Hepatocyte (in vitro differentiated cells): ENCODE results near the gene USP32. TPM values are rescaled to one million over a fixed set of nuclear protein-coding genes. Genes with fewer than 3 reads are reported as not detected.
"Not testable (repeated sequence)": the region's sequence is repeated elsewhere in the genome, so short reads cannot be mapped to it uniquely, and the experiment has no call there.

Experiments
- DNase-seq: peaks from one replicate; pipeline ENCODE4 v3.0.0-alpha.2; 2016; ENCODE audit warnings: low spot score
- H2AFZ ChIP-seq: fragments of 200-600 bp; sonication (generic); 2 replicates; pipeline ENCODE4 v1.6.0; 2016; ENCODE audit warnings: antibody characterized with exemption, mild to moderate bottlenecking
- H3K27ac ChIP-seq: fragments of 200-600 bp; sonication (generic); 2 replicates; pipeline ENCODE4 v1.5.1; 2016; ENCODE audit warnings: mild to moderate bottlenecking
- H3K27me3 ChIP-seq: fragments of 200-600 bp; sonication (generic); 2 replicates; pipeline ENCODE4 v1.6.1; 2016
- H3K36me3 ChIP-seq: fragments of 200-600 bp; sonication (generic); replicated peaks from 2 replicates; pipeline ENCODE4 v1.5.1; 2016; ENCODE audit warnings: low read depth; ENCODE audit not compliant: insufficient read depth
- H3K4me1 ChIP-seq: fragments of 200-600 bp; sonication (generic); 2 replicates; pipeline ENCODE4 v1.5.1; 2016; ENCODE audit warnings: mild to moderate bottlenecking, moderate library complexity; ENCODE audit not compliant: insufficient read depth
- H3K4me2 ChIP-seq: fragments of 200-600 bp; sonication (generic); 2 replicates; pipeline ENCODE4 v1.6.0; 2016
- H3K4me3 ChIP-seq: fragments of 200-600 bp; sonication (generic); 2 replicates; pipeline ENCODE4 v1.5.1; 2016; ENCODE audit warnings: mild to moderate bottlenecking
- H3K79me2 ChIP-seq: fragments of 200-600 bp; sonication (generic); 2 replicates; pipeline ENCODE4 v1.6.0; 2017; ENCODE audit warnings: mild to moderate bottlenecking
- H3K9me2 ChIP-seq: fragments of 200-600 bp; sonication (generic); replicated peaks from 2 replicates; pipeline ENCODE4 v1.6.0; 2017; ENCODE audit warnings: mild to moderate bottlenecking; ENCODE audit not compliant: insufficient read depth
- H3K9me3 ChIP-seq: fragments of 200-600 bp; sonication (generic); 2 replicates; pipeline ENCODE4 v1.5.1; 2016; ENCODE audit warnings: low read depth, mild to moderate bottlenecking
- H4K20me1 ChIP-seq: fragments of 200-600 bp; sonication (generic); 2 replicates; pipeline ENCODE4 v1.6.0; 2016; ENCODE audit warnings: mild to moderate bottlenecking; ENCODE audit not compliant: insufficient read depth, poor library complexity, severe bottlenecking
- EZH2 ChIP-seq: fragments of 200-600 bp; sonication (generic); IDR thresholded peaks from 2 replicates; pipeline ENCODE4 v1.6.1; 2016; ENCODE audit warnings: antibody characterized with exemption, mild to moderate bottlenecking, borderline replicate concordance
- EZH2phosphoT487 ChIP-seq: fragments of 200-600 bp; sonication (generic); IDR thresholded peaks from one replicate; pipeline ENCODE4 v1.6.1; 2018; ENCODE audit warnings: antibody characterized with exemption, mild to moderate bottlenecking, low read depth, moderate library complexity; ENCODE audit not compliant: unreplicated experiment, severe bottlenecking
- whole genome bisulfite sequencing: methylation state at CpG from one replicate; pipeline ENCODE4 v1.1.6; 2016; ENCODE audit warnings: low lambda C conversion rate; ENCODE audit errors: missing lambda C conversion rate; 5-methylcytosine and 5-hydroxymethylcytosine counted together
- polyA plus RNA-seq: library from polyadenylated mRNA; unstranded; fragments of >200 nt; fragmentation: Nextera tagmentation; extraction: Ambion mirVana; gene quantifications from 2 replicates; pipeline ENCODE4 v1.2.1, GENCODE V29; 2016
- total RNA-seq: library from RNA; depleted of rRNA; stranded (reverse); fragments of >200 nt; gene quantifications from 2 replicates; pipeline ENCODE4 v1.2.3, GENCODE V29; 2014
- TF ChIP-seq, protein P1 (sequence below): fragments of 200-600 bp; sonication (generic); IDR thresholded peaks from 2 replicates; pipeline ENCODE4 v1.5.1; 2016; ENCODE audit warnings: antibody characterized with exemption, mild to moderate bottlenecking; ENCODE audit not compliant: poor library complexity

The USP32 gene
- total and polyA plus RNA-seq, 2 experiments from 2014 or later = 15.3 to 37.0 TPM

DNA sequence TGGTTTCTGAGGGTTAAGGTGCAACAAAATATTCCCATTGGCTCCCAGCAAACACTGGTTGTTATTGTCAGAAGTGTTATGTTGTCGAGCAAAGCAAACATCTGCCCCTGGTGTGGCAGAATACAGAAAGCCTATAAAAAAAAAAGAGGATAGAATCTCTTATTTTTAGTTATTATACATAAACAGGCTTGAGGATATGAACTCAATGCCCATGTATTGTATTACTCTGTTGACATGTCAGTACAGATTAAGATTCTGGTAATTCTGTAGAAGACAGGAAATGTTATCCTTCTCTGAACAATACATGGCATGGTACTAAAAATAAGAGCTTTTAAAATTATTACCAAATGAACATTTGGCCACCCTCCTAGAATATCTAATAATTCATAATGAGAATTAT, 168.5 kb downstream of the USP32 start:
- 81% methylated on average over 1 of the region's 1 CpG for WGBS
- Histone ChIP-seq H3K9me3 (no peaks in the 10 kb centered on the region), H3K36me3 (no peaks in the 10 kb centered on the region), H3K4me3 (no peak overlapping the region), H4K20me1 (no peaks in the 10 kb centered on the region), H2AFZ (no peak overlapping the region), H3K4me2 (no peak overlapping the region), H3K27me3 (no peaks in the 10 kb centered on the region), H3K79me2 (no peaks in the 10 kb centered on the region), H3K9me2 (no peaks in the 10 kb centered on the region), H3K27ac (peak overlapping the region; percentile 51), H3K4me1 (no peaks in the 10 kb centered on the region)
- DNase-seq = no peak
- TF ChIP-seq, protein P1, sequence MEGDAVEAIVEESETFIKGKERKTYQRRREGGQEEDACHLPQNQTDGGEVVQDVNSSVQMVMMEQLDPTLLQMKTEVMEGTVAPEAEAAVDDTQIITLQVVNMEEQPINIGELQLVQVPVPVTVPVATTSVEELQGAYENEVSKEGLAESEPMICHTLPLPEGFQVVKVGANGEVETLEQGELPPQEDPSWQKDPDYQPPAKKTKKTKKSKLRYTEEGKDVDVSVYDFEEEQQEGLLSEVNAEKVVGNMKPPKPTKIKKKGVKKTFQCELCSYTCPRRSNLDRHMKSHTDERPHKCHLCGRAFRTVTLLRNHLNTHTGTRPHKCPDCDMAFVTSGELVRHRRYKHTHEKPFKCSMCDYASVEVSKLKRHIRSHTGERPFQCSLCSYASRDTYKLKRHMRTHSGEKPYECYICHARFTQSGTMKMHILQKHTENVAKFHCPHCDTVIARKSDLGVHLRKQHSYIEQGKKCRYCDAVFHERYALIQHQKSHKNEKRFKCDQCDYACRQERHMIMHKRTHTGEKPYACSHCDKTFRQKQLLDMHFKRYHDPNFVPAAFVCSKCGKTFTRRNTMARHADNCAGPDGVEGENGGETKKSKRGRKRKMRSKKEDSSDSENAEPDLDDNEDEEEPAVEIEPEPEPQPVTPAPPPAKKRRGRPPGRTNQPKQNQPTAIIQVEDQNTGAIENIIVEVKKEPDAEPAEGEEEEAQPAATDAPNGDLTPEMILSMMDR = no peak
- TF ChIP-seq EZH2 = no peak
- no peak for TF ChIP-seq EZH2phosphoT487

GRCh38 chr17:60218774-60219173, 173.2 kb downstream of the USP32 start:
- not testable (repeated sequence) for H3K4me1 ChIP-seq, H3K4me3 ChIP-seq, H3K9me2 ChIP-seq, H2AFZ ChIP-seq, H3K4me2 ChIP-seq, H3K36me3 ChIP-seq, DNase-seq, H3K27me3 ChIP-seq, H3K9me3 ChIP-seq, H3K79me2 ChIP-seq, H3K27ac ChIP-seq, H4K20me1 ChIP-seq
- 96% methylated on average over 2 of the region's 2 CpGs for WGBS

DNA sequence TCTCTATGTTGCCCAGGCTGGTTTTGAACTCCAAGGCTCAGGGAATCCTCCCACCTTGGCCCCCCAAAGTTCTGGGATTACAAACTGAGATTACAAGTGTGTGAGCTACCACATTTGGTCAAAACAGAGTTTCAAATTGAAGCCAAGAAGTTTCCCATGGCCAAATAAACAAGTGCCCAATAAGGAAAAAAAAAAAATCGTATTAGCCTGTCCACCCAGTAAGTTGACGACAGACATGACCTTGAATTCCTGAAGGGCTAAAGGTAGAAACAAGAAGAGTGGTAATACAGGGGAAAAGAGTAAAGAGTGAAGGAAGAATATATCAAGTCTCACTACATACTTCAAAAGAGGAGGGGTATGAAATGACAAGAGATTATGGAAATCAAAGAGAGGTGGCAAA, 176.0 kb downstream of the USP32 start:
- H3K4me2 ChIP-seq, H3K36me3 ChIP-seq, H2AFZ ChIP-seq, H4K20me1 ChIP-seq, H3K27me3 ChIP-seq, H3K4me3 ChIP-seq, H3K4me1 ChIP-seq, H3K79me2 ChIP-seq, H3K9me3 ChIP-seq, H3K9me2 ChIP-seq, DNase-seq, H3K27ac ChIP-seq: not testable (repeated sequence)
- WGBS = 67% methylated on average over 1 of the region's 2 CpGs

DNA sequence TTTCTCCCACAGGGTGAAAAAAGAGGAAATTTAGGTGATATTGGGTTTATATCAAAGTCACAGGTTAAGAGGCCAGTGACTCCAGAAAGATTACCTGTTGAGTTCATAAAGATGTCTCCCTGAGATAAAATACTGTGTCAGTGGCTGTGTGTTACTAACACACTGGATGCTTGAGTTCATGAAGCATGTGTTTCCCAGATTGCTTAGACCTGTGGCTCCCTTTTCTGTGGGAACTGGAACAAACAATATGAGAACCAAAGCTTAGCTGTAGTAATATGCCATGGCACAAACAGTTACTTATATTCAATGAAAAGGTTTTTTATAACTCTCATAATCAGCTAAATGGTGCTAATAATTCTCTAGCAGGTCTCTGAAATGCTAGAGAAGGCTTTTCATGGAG, 180.7 kb downstream of the USP32 start:
- H3K9me3 ChIP-seq, H3K36me3 ChIP-seq, H3K27me3 ChIP-seq, H2AFZ ChIP-seq, DNase-seq, H3K9me2 ChIP-seq, H3K4me3 ChIP-seq, H3K4me2 ChIP-seq, H3K27ac ChIP-seq, H3K79me2 ChIP-seq, H3K4me1 ChIP-seq, H4K20me1 ChIP-seq: not testable (repeated sequence)

DNA sequence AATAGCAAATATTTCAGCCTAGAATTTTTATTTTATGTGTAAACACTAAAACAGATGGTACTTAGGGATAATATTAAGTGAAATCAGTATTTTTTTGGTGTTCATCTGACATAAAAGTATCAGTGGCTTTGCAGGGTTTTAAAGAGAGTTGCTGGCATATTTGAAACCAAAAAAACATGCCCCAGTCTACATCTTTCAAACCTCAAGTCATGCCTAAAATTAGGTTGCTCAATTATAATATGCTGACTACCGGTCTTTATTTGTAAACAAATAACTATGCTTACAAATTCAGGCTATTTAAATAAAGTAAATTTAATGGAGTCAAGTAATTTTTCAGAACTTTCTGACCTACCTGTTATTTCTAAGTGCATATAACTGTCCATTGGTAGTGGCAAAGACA, 183.6 kb downstream of the USP32 start:
- H3K9me2 ChIP-seq, H3K36me3 ChIP-seq, H3K4me1 ChIP-seq, H3K27me3 ChIP-seq, H2AFZ ChIP-seq, DNase-seq, H3K9me3 ChIP-seq, H3K27ac ChIP-seq, H3K79me2 ChIP-seq, H4K20me1 ChIP-seq, H3K4me3 ChIP-seq, H3K4me2 ChIP-seq: not testable (repeated sequence)
- WGBS = 94% methylated on average over 1 of the region's 1 CpG

DNA sequence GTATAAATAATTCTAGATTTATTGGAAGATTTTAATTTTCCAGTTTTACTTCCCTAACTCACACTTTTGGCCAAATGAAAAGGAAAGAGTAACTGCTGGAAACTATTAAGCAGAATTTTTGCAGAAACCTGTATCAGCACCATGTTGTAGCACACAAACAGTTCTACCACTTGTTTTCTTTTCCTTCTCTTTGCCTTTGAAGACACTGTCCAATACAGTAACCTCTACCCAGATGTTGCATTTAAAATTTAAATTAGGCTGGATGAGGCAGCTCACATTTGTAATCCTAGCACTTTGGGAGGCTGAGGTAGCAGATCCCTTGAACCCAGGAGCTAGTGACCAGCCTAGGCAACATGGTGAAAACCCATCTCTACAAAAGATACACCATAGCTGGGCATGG, 186.2 kb downstream of the USP32 start:
- not testable (repeated sequence) for H4K20me1 ChIP-seq, H3K4me3 ChIP-seq, H3K9me2 ChIP-seq, DNase-seq, H3K27ac ChIP-seq, H3K4me2 ChIP-seq, H3K27me3 ChIP-seq, H2AFZ ChIP-seq, H3K4me1 ChIP-seq, H3K9me3 ChIP-seq, H3K79me2 ChIP-seq, H3K36me3 ChIP-seq

- H3K27me3 ChIP-seq, DNase-seq, H4K20me1 ChIP-seq, H3K4me3 ChIP-seq, H3K9me2 ChIP-seq, H2AFZ ChIP-seq, H3K36me3 ChIP-seq, H3K4me2 ChIP-seq, H3K4me1 ChIP-seq, H3K79me2 ChIP-seq, H3K9me3 ChIP-seq: not testable (repeated sequence)
- WGBS = 77% methylated on average over 1 of the region's 1 CpG
- peak overlapping the region; percentile 42 for H3K27ac ChIP-seq
Measured at GRCh38 chr17:60198630-60199029, 193.3 kb downstream of the USP32 start.

DNA sequence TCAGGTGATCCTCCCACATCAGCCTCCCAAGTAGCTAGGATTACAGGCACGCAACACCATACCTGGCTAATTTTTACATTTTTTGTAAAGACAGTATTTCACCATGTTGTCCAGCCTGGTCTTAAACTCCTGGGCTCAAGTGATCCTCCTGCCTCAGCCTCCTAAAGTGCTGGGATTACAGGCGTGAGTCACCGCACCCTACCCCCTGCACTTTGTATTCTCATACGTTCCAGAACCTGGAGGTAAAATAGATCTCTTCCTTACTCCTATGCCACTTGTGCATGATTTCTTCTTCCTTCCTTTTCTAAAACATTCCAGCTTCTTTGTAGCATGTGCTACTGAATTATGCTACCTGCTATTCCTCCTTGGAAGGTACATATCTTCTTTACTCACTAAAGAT, 197.8 kb downstream of the USP32 start:
- not testable (repeated sequence) for H2AFZ ChIP-seq, H3K79me2 ChIP-seq, H3K9me3 ChIP-seq, H3K36me3 ChIP-seq, H3K4me2 ChIP-seq, H3K4me1 ChIP-seq, H4K20me1 ChIP-seq, H3K9me2 ChIP-seq, H3K27ac ChIP-seq, H3K27me3 ChIP-seq, H3K4me3 ChIP-seq, DNase-seq
- 99% methylated on average over 4 of the region's 4 CpGs for WGBS
